B cell (primary cell): ENCODE results near the gene ZNF142.

Source experiments
- CTCF ChIP-seq: fragments of 200-600 bp; IDR thresholded peaks from one replicate; pipeline ENCODE4 v1.8.0; 2022; ENCODE audit warnings: antibody characterized with exemption, mild to moderate bottlenecking
- EZH2 ChIP-seq: IDR thresholded peaks from 2 replicates; pipeline ENCODE4 v1.6.1; 2012; ENCODE audit warnings: borderline replicate concordance, low read depth, mild to moderate bottlenecking, moderate library complexity, low read length; ENCODE audit not compliant: insufficient read depth, poor library complexity, severe bottlenecking

- TF ChIP-seq CTCF (no peak), EZH2 (no peak)
Observed at GRCh38 chr2:218638372-218638771, 21.1 kb downstream of the ZNF142 start.
